GM13977 (cell line): ENCODE data around the gene UNK.

ENCODE experiments used
- DNase-seq: peaks from one replicate; pipeline ENCODE4 v3.0.0; 2012; ENCODE audit warnings: low spot score
- in situ Hi-C: fragments of 300-500 bp; cut with MboI; formaldehyde crosslinking; loops from one replicate; pipeline ENCODE4 v1.12.0; 2022; ENCODE audit warnings: low sequenced_read_pairs, low pct_unique_long_range_greater_than_20kb, mixed read lengths, inconsistent platforms; ENCODE audit not compliant: unreplicated experiment
- TF ChIP-seq, protein P1 (sequence below): IDR thresholded peaks from 2 replicates; pipeline ENCODE4 v1.5.1; 2012; ENCODE audit warnings: mild to moderate bottlenecking, control low read depth; ENCODE audit not compliant: insufficient read depth; ENCODE audit errors: extremely low read depth, missing control alignments

The UNK gene

DNA sequence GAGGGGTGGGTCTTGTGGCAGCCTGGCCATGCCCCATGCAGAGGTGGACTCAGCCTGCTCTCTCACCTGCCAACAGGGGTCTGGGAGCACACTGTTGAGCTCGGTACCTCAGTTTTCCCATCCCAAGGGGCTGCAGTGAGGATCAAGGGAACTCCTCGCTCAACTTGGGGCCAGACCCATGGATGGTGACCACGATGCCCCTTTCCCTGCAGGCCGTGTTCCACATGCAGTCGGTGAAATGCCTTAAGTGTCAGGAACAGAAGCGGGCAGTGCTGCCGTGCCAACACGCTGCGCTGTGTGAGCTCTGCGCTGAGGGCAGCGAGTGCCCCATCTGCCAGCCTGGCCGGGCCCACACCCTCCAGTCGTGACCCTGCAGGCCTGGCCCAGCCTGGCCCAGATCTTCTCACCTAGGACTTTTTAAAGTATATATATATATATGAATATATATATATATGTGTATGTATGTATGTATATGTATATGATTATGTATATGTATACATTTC lies 39.5 kb downstream of the UNK start:
- TF ChIP-seq, protein P1, sequence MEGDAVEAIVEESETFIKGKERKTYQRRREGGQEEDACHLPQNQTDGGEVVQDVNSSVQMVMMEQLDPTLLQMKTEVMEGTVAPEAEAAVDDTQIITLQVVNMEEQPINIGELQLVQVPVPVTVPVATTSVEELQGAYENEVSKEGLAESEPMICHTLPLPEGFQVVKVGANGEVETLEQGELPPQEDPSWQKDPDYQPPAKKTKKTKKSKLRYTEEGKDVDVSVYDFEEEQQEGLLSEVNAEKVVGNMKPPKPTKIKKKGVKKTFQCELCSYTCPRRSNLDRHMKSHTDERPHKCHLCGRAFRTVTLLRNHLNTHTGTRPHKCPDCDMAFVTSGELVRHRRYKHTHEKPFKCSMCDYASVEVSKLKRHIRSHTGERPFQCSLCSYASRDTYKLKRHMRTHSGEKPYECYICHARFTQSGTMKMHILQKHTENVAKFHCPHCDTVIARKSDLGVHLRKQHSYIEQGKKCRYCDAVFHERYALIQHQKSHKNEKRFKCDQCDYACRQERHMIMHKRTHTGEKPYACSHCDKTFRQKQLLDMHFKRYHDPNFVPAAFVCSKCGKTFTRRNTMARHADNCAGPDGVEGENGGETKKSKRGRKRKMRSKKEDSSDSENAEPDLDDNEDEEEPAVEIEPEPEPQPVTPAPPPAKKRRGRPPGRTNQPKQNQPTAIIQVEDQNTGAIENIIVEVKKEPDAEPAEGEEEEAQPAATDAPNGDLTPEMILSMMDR = no peak
- in situ Hi-C loops = no loop called here
- DNase-seq = no peak

DNA sequence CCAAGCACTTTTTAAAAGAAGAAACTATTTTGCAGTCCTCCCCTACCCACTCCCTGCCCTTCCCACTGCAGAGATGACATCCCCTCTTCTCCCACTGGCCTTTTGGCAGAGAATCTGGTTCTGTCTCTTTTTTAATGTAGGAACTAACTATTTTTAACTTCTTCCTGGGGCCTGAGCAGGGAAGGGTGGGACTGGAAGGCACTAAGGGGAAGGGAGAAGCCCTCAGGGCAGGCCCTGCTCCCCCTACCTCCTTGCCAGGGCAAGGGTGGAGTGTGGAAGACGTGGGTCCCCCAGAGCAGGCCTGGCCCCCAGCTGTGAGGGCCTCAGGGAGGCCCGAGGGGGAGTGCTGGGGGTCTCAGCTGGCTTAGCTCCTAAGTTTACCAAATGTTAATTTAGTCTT lies 40.1 kb downstream of the UNK start:
- TF ChIP-seq, protein P1 = no peak
- in situ Hi-C loops = no loop called here
- no peak for DNase-seq

DNA sequence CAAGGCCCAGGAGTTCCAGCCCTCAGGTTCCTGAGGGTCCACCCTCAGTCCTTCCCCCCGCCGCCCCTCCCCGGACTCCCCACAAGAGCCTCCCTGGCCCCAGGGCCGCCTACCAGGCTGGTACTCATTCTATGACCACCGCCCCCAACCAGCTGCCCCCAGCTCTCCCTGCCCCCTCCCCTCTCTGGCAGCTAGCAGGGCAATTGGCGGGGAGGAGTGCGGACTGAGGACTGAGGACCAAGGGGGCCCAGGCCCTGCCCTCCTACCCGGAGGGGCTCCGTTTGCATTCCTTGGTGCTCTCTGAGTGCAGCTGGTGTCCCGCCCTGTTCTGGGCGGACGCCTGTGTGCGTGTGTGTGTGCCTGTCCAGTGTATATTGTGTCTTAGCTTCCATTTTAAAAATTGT lies 40.5 kb downstream of the UNK start:
- DNase-seq = no peak
- TF ChIP-seq, protein P1 = no peak
- in situ Hi-C loops = no loop called here

DNA sequence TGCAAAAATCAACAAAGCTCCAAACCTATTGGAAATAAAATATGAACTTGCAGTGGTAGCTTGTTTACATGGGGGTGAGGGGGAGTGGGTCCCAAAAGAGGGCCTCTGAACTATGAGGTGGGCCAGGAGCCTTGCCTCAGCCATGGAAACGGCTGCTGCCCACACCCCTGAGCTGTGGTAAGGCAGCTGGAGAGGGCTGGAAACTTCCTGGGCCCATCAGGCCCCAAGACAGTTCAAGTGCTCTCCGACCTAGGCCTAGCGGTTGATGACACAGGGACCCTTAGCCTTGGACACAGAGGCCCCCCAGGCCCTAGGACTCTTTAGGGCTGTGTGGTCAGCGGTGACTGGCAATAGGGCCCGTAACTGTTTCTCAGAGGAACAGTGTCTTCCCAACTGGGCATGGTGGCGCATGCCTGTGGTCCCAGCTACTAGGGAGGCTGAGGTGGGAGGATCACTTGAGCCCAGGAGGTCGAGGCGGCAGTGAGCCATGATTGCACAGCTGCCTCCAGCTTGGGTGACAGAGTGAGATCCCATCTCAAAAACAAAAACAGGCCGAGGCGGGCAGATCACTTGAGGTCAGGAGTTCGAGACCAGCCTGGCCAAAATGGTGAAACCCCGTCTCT lies 41.3 kb downstream of the UNK start:
- TF ChIP-seq, protein P1 = no peak
- in situ Hi-C loops = no loop called here
- no peak for DNase-seq

DNA sequence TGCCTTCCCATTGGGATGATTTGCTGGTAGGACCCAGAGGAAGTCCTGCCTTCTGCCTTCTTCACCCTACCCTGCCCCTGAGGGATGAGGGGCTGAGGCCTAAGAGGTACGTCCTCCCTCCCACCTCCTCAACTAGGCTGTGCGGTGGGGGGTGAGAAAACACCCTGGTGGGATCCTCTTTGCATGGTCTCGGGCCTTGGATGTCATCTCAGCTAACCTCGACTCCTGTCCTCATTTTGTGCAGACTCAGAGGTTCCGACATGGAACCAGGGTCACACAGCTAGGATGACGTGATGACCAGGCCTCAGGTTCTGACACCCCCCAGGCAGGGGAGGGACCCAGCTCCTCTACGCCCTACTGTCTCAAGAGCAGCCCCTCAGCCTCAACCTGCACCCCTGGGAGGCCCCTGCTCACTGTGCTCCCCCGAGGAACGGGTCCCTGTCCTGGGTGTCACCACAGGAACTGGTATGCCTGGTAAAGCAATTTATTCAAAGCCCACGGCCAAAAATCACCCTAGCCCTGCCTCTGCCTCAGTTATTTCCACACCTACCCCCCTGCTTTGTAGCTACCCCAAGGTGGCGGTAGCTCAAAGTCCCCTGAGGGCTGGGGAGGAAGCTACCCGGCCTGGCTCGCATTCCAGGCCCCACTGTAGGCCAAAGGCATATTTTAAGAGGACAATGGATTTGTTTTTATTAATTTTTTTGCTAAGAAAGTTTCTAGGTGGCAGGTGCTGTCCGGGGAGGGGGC lies 42.1 kb downstream of the UNK start:
- DNase-seq = peak; percentile 36
- TF ChIP-seq, protein P1 = no peak
- in situ Hi-C loops = no loop called here

DNA sequence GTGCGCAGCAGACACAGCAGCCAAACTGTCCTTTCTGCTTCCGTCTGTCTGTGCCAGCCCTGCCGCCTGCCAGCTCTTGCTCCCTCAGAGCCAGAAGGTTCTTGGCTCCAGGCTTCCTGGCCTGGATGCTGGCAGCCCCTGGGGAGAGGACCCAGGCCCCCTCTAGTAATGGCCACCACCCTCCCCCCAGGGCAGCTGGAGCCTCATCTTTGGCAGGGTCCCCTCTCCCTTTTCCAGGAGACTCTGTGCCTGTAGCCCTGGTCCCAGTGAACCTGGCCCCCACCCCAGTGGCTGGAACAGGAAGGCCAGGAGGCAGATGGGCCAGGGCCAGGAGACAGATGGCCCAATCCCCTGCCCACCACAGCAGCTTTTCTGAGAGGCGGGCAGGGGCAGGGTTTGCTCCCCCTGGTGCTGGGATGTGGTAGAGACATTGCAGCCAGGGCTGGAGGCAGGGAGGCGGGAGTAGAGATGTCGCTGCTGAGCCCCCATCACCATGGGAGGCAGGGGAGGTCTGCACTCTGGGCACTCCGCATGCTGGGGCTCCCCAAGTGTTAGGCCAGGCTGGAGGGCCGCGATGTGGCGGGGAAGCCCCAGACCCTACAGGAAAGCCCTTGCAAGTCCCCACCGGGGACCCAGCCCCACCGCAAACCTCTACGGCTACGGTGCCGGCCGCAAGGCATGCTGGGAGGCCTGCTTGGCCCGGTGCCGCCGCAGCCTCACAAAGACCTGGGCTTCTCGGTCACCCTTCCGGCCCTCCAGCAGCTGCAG lies 42.9 kb downstream of the UNK start:
- in situ Hi-C loops = no loop called here
- TF ChIP-seq, protein P1 = peak; percentile 72
- peak; percentile 93 for DNase-seq
